COR-L47 (cell line): ENCODE measurements around the gene C1orf226.
"Not testable (repeated sequence)": the region's sequence is repeated elsewhere in the genome, so short reads cannot be mapped to it uniquely, and the experiment has no call there.

Source experiments
- DNase-seq: peaks from one replicate; lab custom pipeline; 2025; lab: John Stamatoyannopoulos, UW

The C1orf226 gene, protein sequence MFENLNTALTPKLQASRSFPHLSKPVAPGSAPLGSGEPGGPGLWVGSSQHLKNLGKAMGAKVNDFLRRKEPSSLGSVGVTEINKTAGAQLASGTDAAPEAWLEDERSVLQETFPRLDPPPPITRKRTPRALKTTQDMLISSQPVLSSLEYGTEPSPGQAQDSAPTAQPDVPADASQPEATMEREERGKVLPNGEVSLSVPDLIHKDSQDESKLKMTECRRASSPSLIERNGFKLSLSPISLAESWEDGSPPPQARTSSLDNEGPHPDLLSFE

DNA sequence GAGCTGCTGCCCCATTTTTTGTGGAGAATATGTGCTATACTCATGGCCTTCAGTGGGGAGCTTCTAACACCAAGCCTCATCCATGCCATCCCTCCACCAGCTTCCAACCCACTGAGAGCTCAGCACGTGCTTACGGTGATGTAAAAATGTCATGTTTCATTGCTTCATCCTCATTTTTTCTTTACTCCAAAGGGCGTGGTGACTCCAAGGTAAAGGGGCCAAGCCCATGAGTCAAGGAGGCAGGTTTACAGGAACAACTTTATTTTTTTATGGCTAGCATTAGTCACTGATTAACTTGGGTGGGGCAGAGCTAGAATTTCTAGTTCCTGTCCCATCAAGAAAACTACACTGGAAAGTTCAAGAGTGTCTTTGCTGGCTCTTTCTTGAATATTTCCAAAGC is at the start of gene C1orf226:
TSS of gene C1orf226 (plus strand) at position 346 of the 400 bp plus-strand sequence. CDS start 174 bp downstream, outside the sequence.
- DNase-seq, result no peak

DNA sequence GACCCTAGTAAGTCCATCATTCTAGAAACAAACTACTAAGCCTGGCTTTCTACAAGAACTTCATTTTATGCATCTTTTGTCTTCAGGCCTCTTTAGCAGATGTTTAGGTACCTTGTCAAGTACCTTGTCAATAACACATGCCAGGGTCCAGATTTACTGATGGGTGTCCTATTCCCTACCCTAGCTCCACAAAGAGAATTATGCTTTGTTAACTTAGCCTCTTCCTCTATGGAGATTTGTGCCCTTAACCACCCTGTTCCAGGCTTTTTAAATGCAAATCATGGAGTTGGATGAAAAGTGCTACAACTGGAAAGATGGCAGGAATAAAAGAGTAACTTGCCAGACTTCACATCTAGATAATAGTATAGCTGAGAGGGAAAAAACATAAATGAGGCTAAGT is 47.5 kb upstream of the C1orf226 start:
- DNase-seq, result no peak

GRCh38 chr1:162335126-162335525 is 46.4 kb upstream of the C1orf226 start:
- no peak for DNase-seq

DNA sequence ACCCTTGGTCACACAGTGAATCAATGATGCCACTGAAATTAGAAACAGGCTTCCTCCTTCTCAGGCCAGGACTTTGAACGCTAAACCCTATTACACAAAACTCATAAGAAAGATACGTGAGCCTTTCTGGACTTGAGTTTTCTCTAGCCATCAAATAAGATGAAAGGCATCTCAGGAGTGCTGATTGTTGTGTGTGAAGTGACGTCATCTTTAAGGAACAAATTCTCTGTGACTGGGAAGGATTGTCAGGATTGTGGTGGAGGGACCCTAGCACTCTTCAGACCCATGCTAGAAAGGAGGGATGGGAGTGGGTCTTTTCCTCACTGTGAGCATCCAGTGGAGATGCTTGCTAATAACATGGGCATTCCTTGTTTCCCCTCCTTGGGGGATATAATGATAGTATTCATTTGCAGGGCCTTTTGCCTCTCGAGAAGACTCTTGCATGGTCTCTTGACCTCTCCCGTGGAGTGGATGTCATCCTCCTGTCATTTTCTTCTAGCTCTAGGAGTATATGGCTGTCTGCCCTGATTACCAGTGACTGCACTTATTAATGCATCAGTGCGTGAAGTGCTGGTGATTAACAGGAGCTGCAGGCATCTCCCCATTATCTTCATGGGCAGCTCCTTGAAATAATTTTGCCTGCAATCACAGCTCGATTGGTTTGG is 44.8 kb upstream of the C1orf226 start:
- no peak for DNase-seq

DNA sequence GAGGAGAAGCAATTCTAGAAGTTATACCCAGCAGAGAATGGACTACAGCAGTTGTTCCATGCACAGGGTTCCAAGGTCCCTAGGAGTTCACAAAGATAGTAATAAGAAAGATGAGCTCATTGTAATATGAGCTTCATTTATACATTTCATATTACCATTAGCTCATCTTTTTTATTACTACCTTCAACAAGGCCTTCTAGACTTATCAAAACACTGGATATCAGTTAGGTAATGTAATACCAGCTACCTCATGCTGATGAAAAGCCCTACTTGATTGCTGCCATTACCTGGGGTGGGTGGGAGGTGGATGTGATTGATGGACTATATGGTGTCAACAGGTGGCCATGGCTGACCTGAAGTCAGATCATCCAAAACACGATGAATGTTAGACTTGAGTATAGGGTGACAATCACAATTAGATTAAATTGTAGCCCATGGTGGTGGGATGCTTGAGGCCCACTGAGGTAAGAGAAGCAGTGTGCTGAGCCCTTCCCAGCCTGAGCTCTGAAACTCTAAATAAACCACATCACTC is 39.0 kb upstream of the C1orf226 start:
- no peak for DNase-seq

- no peak for DNase-seq
Observed at GRCh38 chr1:162343470-162343869, 38.1 kb upstream of the C1orf226 start.

DNA sequence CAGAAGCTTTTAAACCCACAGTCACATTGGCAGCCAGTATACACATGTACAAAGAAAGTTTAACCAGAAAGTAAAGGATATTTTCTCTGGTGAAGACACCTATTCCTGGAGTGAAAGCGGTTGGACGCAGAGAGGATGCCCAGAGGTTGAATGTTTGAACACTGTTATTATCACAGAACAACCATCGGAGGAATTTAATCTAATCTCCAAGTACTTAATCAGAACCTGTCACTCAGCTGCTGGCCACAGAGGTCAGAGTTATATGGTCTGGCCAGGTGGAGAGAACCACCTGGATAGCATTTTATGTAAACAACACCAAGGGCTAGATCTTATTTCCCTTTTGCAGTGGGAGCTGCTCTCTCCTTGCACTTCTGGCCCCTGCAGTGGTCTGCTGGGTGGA is 34.2 kb upstream of the C1orf226 start:
- no peak for DNase-seq

DNA sequence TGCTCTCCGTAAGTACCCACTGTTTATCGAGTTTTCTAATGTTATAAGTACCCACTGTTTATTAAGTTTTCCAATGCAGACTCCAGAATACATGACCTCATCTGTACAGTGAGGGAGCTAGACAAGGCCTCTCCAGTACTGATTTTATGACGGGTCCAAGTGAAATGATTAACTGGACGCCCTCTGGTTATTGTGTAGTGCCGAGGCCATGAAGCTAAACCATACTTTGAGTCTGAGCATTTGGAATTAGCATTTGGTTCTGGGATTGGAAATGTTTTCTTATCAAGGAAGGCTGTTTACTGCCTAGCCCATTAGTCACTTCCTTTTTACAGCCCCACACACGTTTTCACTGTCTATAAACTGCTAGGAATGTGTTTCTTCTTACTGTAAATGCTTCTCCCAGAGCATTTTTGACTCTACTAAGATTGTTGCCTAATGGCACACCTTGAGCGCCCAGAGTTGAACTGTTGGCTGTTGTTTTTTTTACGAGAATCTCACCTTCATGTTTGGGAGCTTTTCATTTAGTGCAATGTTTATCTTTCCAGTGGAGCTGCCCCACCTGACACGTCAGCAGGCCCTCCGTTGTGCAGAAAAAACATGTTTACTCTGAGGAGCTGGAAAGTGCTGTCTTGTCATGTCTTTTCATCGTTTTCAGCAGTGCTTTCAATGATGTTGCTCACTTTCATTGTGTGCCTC is 31.7 kb upstream of the C1orf226 start:
- DNase-seq, result no peak

- DNase-seq, result no peak
Observed at GRCh38 chr1:162351246-162351842, 30.2 kb upstream of the C1orf226 start.

DNA sequence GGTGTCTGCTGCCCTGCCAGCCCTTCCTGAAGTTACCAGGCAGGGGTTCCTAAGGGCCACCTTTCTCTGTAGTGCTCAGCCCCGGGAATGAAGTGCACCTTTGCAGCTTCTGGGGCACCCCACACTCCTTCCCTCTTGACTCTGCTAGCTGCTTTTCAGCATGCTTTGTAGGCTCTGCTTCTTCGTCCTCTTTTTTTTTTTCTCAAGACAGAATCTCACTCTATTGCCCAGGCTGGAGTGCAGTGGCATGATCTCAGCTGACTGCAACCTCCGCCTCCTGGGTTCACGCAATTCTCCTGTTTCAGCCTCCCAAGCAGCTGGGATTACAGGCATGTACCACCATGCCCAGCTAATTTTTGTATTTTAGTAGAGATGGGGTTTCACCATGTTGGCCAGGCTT is 29.7 kb upstream of the C1orf226 start:
- not testable (repeated sequence) for DNase-seq

DNA sequence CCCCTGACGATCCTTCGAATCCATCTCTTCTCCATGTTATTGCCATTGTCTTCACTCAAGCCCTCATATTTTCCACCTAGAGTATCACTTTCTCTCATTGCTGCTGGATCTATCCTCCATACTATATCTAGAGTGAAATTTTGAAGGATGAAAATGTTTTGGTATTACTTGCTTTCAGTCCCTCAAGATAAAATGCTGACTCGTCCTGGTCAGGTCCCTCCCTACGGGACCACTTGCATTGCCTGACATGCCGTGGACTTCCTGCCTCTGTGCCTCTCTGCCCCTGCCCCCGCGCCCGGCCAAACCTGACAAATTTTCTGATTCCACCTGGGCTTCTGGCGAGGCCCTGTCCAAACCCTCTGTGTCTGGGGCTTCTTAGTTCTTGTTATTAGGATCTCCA is 28.4 kb upstream of the C1orf226 start:
- no peak for DNase-seq

DNA sequence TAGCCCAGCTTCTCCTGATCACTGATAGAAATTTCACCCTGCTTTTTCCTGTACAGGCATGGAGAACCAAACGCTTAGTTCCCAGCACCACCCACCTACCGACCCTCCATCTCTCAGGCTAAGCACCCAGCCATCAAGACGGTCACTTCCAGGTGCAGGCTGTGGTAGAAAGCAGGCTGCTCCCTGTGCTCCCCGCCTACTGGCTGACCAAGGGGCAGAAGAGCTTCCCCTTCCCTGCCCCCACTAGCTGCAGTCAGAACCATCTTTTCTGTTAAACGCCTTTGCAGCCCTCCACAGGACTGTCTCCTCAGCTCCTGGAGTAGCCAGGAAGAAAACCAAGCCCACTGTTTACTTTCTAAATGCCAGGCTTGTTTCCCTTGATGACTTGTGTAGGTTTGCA is 27.8 kb upstream of the C1orf226 start:
- DNase-seq, result no peak

DNA sequence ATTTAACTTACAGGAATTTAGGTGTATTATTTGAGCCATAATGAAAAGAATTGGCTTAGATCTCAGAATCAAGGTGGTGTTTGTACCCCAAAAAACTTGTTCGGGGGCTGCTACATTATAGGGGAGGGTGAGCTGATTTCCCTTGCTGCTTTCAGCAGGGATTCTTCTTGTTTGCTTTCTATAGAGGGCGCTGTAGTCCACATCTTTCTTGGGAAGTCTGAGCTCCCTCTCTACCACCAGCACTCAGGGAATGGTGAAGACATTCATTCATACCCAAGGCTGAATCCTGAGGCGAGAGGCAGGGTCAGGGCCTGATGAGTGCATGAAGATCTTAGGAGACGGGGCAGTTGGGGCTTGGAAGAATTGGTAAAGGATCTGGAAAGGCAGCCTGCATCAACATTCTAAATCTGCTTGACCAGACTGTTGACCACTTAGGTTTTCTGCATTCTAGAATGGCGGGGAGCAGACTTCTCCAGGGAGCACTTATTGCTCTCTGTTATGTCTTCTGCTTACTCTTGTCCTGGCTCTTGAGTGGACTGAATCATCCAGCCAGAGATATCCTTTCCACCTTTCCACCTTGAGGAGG is 23.8 kb upstream of the C1orf226 start:
- DNase-seq, result peak; percentile 13

GRCh38 chr1:162358928-162359327 is 22.6 kb upstream of the C1orf226 start:
- DNase-seq, result no peak

GRCh38 chr1:162359523-162360236 is 21.8 kb upstream of the C1orf226 start:
- no peak for DNase-seq

- no peak for DNase-seq
Observed at GRCh38 chr1:162360237-162360873, 21.2 kb upstream of the C1orf226 start.

GRCh38 chr1:162360874-162361260 is 20.7 kb upstream of the C1orf226 start:
- DNase-seq, result no peak

GRCh38 chr1:162361349-162361748 is 20.2 kb upstream of the C1orf226 start:
- DNase-seq, result no peak

GRCh38 chr1:162363823-162364222 is 17.7 kb upstream of the C1orf226 start:
- DNase-seq, result no peak

DNA sequence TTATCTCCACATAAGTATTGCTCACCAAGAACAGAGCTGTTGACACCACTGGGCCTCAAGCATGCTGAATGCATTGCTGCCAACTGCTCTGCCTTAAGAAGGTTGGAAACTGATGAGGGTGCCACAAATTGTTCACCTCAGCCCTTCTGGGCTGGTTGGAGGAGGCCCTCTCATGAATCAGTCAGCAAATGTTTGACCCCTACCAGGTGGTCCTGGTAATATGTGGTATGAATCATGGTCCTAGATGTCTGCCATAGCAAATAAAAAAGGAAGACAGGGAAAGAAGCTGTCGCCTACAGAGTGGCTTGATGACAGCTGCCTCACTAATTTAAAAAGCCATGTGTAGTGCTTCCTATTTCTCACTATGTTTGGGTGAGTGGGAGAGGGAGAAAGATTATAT is 17.0 kb upstream of the C1orf226 start:
- DNase-seq, result no peak
